ENCODE measurements around the gene DPRX.

DPRX gene

GRCh38 chr19:53631949-53632407 lies at the start of gene DPRX:
TSS of gene DPRX (plus strand) at chr19:53631999. CDS start at chr19:53632107, 108 bp downstream.
- no peak within 1 kb of the TSS for H3K4me3 ChIP-seq (ENCODE audit: low read depth, low read length)
- no peak for TF ChIP-seq CTCF (IDR thresholded peaks at IDR 0.05; ENCODE audit: low read depth, low read length)

DNA sequence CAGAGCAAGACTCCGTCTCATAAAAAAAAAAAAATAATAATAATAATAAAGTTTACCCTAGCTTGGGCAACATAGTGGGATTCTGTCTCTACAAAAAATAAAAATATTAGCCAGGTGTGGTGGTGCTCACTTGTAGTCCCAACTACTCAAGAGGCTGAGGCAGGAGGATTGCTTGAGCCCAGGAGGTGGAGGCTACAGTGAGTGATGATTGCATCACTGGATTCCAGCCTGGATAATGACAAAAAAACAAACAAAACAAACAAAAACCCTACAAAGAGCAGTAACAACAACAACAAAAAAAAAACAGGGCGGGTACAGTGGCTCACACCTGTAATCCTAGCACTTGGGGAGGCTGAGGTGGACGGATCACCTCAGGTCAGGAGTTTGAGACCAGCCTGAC lies 48.6 kb upstream of the DPRX start:
- H3K4me3 ChIP-seq (ENCODE audit: low read depth, low read length): no peak overlapping the region
- no peak for TF ChIP-seq CTCF (IDR thresholded peaks at IDR 0.05; ENCODE audit: low read depth, low read length)

DNA sequence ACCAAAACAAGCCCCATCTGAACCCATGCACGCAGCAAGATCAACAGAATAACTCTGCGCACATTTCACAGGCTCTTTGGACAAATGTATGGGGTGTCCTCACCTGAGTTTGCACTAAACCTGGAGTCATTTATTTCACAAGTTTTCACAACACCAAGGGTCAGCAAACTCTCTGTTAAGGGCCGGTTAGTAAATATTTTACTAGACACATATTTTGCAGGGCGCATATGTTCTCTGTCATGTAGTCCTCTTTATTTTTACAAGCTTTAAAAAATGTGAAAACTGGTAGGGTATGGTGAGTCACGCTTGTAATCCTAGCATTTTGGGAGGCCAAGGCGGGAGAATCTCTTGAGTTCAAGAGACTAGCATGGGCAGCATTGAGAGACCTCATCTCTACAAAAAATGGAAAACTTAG lies 45.5 kb upstream of the DPRX start:
- H3K4me3 ChIP-seq (ENCODE audit: low read depth, low read length): no peak overlapping the region
- TF ChIP-seq CTCF (IDR thresholded peaks at IDR 0.05; ENCODE audit: low read depth, low read length): no peak

DNA sequence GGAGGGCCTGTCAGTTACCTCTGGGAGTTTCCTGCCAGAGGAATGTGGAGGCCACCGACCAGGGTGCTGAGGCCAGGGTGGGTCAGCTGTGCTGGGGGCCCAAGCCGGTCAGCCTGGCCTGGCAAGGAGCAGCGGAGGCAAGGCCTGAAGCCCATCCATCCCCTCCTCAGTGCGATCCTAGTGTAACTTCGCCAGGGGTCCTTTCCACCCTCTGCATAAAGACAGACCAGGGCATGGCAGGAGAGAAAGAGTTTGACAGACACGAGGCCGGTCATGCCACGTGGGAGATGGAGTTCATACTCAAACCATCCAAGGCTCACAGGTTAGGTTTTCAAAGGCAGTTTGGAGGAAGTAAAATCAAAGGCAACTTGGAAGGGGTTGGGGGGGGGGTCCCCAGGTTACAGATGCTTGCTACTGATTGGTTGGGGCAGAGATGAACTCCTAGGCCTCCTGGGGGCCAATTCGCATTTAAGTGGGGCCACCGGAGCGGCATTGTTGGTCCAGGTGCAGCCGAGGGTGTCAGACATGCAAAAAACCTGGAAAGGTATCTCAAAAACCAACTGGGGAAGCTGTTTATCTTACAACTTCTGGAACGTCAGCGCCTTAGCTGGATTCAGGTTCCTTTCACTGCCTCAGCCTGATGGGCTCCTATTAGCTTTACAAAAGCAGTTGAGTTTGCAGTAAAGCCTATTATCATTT lies 36.8 kb upstream of the DPRX start:
- no peak for TF ChIP-seq CTCF (IDR thresholded peaks at IDR 0.05; ENCODE audit: low read depth, low read length)
- no peak overlapping the region for H3K4me3 ChIP-seq (ENCODE audit: low read depth, low read length)

DNA sequence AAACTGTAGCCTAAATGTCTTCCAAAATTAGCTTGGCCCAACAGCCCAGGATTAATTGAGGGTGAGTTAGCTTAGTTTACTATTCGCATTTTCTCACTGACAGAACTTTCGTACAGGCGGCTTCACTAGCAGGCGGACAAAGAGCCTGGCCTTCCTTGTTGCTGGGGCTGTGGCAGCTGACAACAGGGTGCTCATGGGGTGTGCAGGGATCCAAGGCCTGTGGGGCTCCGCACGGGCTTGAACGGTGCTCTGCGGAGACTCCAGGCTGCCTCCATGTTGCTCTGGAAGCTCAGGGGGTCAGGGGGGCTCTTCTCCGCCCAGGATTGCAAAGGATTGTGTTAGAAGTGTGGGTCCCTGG lies 36.3 kb upstream of the DPRX start:
- H3K4me3 ChIP-seq (ENCODE audit: low read depth, low read length): no peak overlapping the region
- TF ChIP-seq CTCF (IDR thresholded peaks at IDR 0.05; ENCODE audit: low read depth, low read length): no peak

DNA sequence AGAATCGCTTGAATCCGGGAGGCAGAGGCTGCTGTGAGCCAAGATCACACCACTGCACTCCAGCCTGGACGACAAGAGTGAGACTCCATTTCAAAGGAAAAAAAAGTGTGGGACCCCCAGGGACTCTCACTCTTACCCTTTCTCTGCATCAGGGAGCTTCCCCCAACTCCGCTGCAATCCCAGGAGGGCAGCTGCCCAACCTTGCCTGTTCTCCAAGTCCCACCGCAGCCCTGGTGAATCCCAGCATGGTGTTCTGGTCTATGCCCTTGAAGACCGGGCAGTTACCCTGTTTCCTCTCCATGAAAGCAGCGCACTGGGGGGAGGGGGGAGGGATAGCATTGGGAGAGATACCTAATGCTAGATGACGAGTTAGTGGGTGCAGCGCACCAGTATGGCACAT lies 35.7 kb upstream of the DPRX start:
- H3K4me3 ChIP-seq (ENCODE audit: low read depth, low read length): no peak overlapping the region
- TF ChIP-seq CTCF (IDR thresholded peaks at IDR 0.05; ENCODE audit: low read depth, low read length): no peak

GRCh38 chr19:53597023-53597422 lies 34.8 kb upstream of the DPRX start:
- TF ChIP-seq CTCF (IDR thresholded peaks at IDR 0.05; ENCODE audit: low read depth, low read length): no peak
- no peak overlapping the region for H3K4me3 ChIP-seq (ENCODE audit: low read depth, low read length)
